Measurements from ENCODE around the gene ELOVL1. TPM values are rescaled to one million over a fixed set of nuclear protein-coding genes. Genes with fewer than 3 reads are reported as not detected.
"Not testable (repeated sequence)": the region's sequence is repeated elsewhere in the genome, so short reads cannot be mapped to it uniquely, and the experiment has no call there.

The ELOVL1 gene
- total RNA-seq, 2 donors from 2014 or later, result 24.4 to 28.3 TPM

- H3K27ac ChIP-seq (ENCODE audit: low read depth, low read length), result no peak overlapping the region
- H3K4me3 ChIP-seq (ENCODE audit: low read length), result no peak overlapping the region
- no peak for DNase-seq
- no peaks in the 10 kb centered on the region for H3K27me3 ChIP-seq (ENCODE audit: control insufficient read depth, insufficient read depth, low read length, poor library complexity, severe bottlenecking)
- no peak overlapping the region for H3K27ac Mint-ChIP-seq
- H3K4me1 ChIP-seq (ENCODE audit: control insufficient read depth, insufficient read depth, low read length), result peaks cover 5% of the 10 kb centered on the region
- H3K9me3 Mint-ChIP-seq, result no peaks in the 10 kb centered on the region
- no peaks in the 10 kb centered on the region for H3K36me3 ChIP-seq (ENCODE audit: control insufficient read depth, insufficient read depth, low read length)
- H3K9me3 ChIP-seq (ENCODE audit: control insufficient read depth, low read length), result no peaks in the 10 kb centered on the region
- H3K4me1 Mint-ChIP-seq, result peaks cover 14% of the 10 kb centered on the region
- no peaks in the 10 kb centered on the region for H3K27me3 Mint-ChIP-seq (ENCODE audit: insufficient read depth)
- H3K9ac ChIP-seq (ENCODE audit: extremely low read depth, low read length, poor library complexity, severe bottlenecking), result no peak overlapping the region
- no peaks in the 10 kb centered on the region for H3K36me3 Mint-ChIP-seq (ENCODE audit: low read depth)
- 95% methylated on average over 4 to 5 of the region's 5 CpGs for WGBS, 2 experiments (ENCODE audit: insufficient coverage in 1 of 2, insufficient read length in 1 of 2)
- TF ChIP-seq, protein P1, sequence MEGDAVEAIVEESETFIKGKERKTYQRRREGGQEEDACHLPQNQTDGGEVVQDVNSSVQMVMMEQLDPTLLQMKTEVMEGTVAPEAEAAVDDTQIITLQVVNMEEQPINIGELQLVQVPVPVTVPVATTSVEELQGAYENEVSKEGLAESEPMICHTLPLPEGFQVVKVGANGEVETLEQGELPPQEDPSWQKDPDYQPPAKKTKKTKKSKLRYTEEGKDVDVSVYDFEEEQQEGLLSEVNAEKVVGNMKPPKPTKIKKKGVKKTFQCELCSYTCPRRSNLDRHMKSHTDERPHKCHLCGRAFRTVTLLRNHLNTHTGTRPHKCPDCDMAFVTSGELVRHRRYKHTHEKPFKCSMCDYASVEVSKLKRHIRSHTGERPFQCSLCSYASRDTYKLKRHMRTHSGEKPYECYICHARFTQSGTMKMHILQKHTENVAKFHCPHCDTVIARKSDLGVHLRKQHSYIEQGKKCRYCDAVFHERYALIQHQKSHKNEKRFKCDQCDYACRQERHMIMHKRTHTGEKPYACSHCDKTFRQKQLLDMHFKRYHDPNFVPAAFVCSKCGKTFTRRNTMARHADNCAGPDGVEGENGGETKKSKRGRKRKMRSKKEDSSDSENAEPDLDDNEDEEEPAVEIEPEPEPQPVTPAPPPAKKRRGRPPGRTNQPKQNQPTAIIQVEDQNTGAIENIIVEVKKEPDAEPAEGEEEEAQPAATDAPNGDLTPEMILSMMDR (conservative IDR thresholded peaks at IDR 0.05), result no peak
- H3K4me3 Mint-ChIP-seq, result no peak overlapping the region
These were observed 4.4 kb upstream of the ELOVL1 start for GRCh38 chr1:43372172-43372571.

- Histone ChIP-seq H3K4me1 (ENCODE audit: control insufficient read depth, insufficient read depth, low read length) (peaks cover 5% of the 10 kb centered on the region), H3K27me3 (ENCODE audit: control insufficient read depth, insufficient read depth, low read length, poor library complexity, severe bottlenecking) (no peaks in the 10 kb centered on the region), H3K27ac (ENCODE audit: low read depth, low read length) (no peak overlapping the region), H3K9me3 (ENCODE audit: control insufficient read depth, low read length) (no peaks in the 10 kb centered on the region), H3K9ac (ENCODE audit: extremely low read depth, low read length, poor library complexity, severe bottlenecking) (no peak overlapping the region), H3K4me3 (ENCODE audit: low read length) (no peak overlapping the region), H3K36me3 (ENCODE audit: control insufficient read depth, insufficient read depth, low read length) (no peaks in the 10 kb centered on the region)
- Mint-ChIP-seq H3K27me3 (ENCODE audit: insufficient read depth) (no peaks in the 10 kb centered on the region), H3K36me3 (ENCODE audit: low read depth) (peaks cover 3% of the 10 kb centered on the region), H3K4me3 (no peak overlapping the region), H3K27ac (no peak overlapping the region), H3K4me1 (peaks cover 22% of the 10 kb centered on the region), H3K9me3 (no peaks in the 10 kb centered on the region)
- WGBS, 2 experiments (ENCODE audit: insufficient coverage in 1 of 2, insufficient read length in 1 of 2), result 63 to 69% methylated on average over 3 to 4 of the region's 4 CpGs
- peak; percentile 60 for DNase-seq
- TF ChIP-seq, protein P1 (conservative IDR thresholded peaks at IDR 0.05), result no peak
These were observed 2.8 kb upstream of the ELOVL1 start for GRCh38 chr1:43370564-43370963.

DNA sequence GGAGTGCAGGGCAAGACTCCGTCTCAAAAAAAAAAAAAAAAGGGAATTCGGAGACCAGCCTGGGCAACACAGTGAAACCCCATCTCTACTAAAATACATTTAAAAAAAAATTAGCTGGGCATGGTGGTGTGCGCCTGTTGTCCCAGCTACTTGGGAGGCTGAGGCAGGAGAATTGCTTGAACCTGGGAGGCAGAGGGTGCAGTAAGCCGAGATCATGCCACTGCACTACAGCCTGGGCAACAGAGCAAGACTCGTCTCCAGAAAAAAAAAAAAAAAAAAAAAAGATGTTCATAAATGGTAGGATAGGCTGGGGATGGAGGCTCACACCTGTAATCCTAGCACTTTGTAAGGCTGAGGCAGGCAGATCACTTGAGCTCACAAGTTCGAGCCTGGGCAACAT is 2.0 kb upstream of the ELOVL1 start:
- H3K4me3 ChIP-seq (ENCODE audit: low read length); H3K27ac Mint-ChIP-seq; H3K4me3 Mint-ChIP-seq; H3K27me3 ChIP-seq (ENCODE audit: control insufficient read depth, insufficient read depth, low read length, poor library complexity, severe bottlenecking); H3K36me3 ChIP-seq (ENCODE audit: control insufficient read depth, insufficient read depth, low read length); H3K27me3 Mint-ChIP-seq (ENCODE audit: insufficient read depth); H3K36me3 Mint-ChIP-seq (ENCODE audit: low read depth); H3K9ac ChIP-seq (ENCODE audit: extremely low read depth, low read length, poor library complexity, severe bottlenecking); H3K4me1 ChIP-seq (ENCODE audit: control insufficient read depth, insufficient read depth, low read length); H3K9me3 ChIP-seq (ENCODE audit: control insufficient read depth, low read length); H3K9me3 Mint-ChIP-seq; H3K27ac ChIP-seq (ENCODE audit: low read depth, low read length); DNase-seq: not testable (repeated sequence)
- peaks cover 23% of the 10 kb centered on the region for H3K4me1 Mint-ChIP-seq
- 93 to 94% methylated on average over 3 to 5 of the region's 6 CpGs for WGBS, 2 experiments (ENCODE audit: insufficient coverage in 1 of 2, insufficient read length in 1 of 2)

DNA sequence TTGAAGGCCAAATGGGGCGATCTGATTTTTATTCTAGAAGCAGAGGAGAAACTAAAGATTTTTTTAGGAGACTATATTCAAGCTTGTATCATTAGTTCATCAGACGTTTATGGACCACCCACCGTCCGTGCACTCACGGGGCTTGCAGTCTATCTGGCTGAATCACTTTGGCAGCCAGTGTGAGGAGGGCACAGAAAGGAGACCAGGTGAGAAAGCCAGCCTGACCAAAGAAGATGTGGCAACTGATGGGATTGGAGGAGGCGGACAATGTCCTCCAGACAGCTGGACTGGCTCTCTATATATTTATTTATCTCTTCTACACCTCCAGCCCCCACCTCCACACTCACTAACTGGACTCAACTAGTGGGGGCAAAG is 822 bp upstream of the ELOVL1 start:
- peak overlapping the region; percentile 83 for H3K27ac ChIP-seq (ENCODE audit: low read depth, low read length)
- WGBS, 2 experiments (ENCODE audit: insufficient coverage in 1 of 2, insufficient read length in 1 of 2), result 40 to 45% methylated on average over 4 to 6 of the region's 6 CpGs
- H3K9ac ChIP-seq (ENCODE audit: extremely low read depth, low read length, poor library complexity, severe bottlenecking), result peak overlapping the region; percentile 52
- no peak for DNase-seq
- H3K27me3 Mint-ChIP-seq (ENCODE audit: insufficient read depth), result no peaks in the 10 kb centered on the region
- peaks cover 16% of the 10 kb centered on the region for H3K36me3 ChIP-seq (ENCODE audit: control insufficient read depth, insufficient read depth, low read length)
- H3K27me3 ChIP-seq (ENCODE audit: control insufficient read depth, insufficient read depth, low read length, poor library complexity, severe bottlenecking), result no peaks in the 10 kb centered on the region
- no peaks in the 10 kb centered on the region for H3K9me3 Mint-ChIP-seq
- H3K4me1 ChIP-seq (ENCODE audit: control insufficient read depth, insufficient read depth, low read length), result peaks cover 5% of the 10 kb centered on the region
- no peaks in the 10 kb centered on the region for H3K9me3 ChIP-seq (ENCODE audit: control insufficient read depth, low read length)
- TF ChIP-seq, protein P1 (conservative IDR thresholded peaks at IDR 0.05), result no peak
- H3K4me3 Mint-ChIP-seq, result peak overlapping the region; percentile 60
- H3K4me3 ChIP-seq (ENCODE audit: low read length), result peak overlapping the region; percentile 81
- H3K27ac Mint-ChIP-seq, result peak overlapping the region; percentile 86
- H3K36me3 Mint-ChIP-seq (ENCODE audit: low read depth), result peaks cover 17% of the 10 kb centered on the region
- peaks cover 23% of the 10 kb centered on the region for H3K4me1 Mint-ChIP-seq

All from endodermal cell (in vitro differentiated cells).